Endothelial cell of umbilical vein (primary cell): Measurements from ENCODE around the gene PIK3C2G. TPM values are rescaled to one million over a fixed set of nuclear protein-coding genes. Genes with fewer than 3 reads are reported as not detected.
A peak's percentile ranks its signal among the peaks of the same experiment; 100 is the strongest.
"Not testable (repeated sequence)": the region's sequence is repeated elsewhere in the genome, so short reads cannot be mapped to it uniquely, and the experiment has no call there.

Experiments used
- BruUV-seq: library from RNA; stranded (reverse); fragments of 400-500 nt; replicated peaks from 2 replicates; lab custom pipeline; 2021; lab: Mats Ljungman, UMichigan
- CTCF ChIA-PET: fragments of 300-600, 350-600 bp; sonication (Branson Sonifier 250); formaldehyde crosslinking; loops from one replicate; lab custom pipeline; 2021; ENCODE audit warnings: antibody characterized with exemption, inconsistent platforms; lab: Charles Lee
- POLR2A ChIA-PET: fragments of 300-600, 350-600 bp; sonication (Branson Sonifier 250); formaldehyde crosslinking; loops from one replicate; lab custom pipeline; 2021; ENCODE audit warnings: antibody characterized with exemption, inconsistent platforms; lab: Charles Lee
- DNase-seq: peaks from one replicate; pipeline ENCODE4 v3.0.0-alpha.2; 2011; ENCODE audit warnings: low read depth, low spot score
- FAIRE-seq: peaks from 2 replicates; lab custom pipeline; 2011; peaks lifted over from hg19 to GRCh38; lab: Jason Lieb, UNC
- H2AFZ ChIP-seq: 2 replicates; pipeline ENCODE4 v1.6.0; 2012; ENCODE audit warnings: low read depth, low read length, control low read depth, inconsistent platforms
- H3K27ac ChIP-seq: 2 replicates; pipeline ENCODE4 v1.5.1; 2011; ENCODE audit warnings: low read depth, mild to moderate bottlenecking, control low read depth, low read length, moderate library complexity; ENCODE audit not compliant: insufficient read depth
- H3K27me3 ChIP-seq, 2 experiments: 2 replicates each; pipeline versions ENCODE4 v1.6.0 to v1.6.1; 2011; ENCODE audit warnings: low read length in 2 of 2, mixed read lengths in 1 of 2; ENCODE audit not compliant: control insufficient read depth in 2 of 2, insufficient read depth in 2 of 2
- H3K36me3 ChIP-seq, 2 experiments: 2 replicates in 1 of 2; 3 replicates in 1 of 2; pipeline ENCODE4 v1.5.1; 2011; ENCODE audit warnings: low read length in 2 of 2, mild to moderate bottlenecking in 1 of 2, moderate library complexity in 1 of 2; ENCODE audit not compliant: control insufficient read depth in 2 of 2, insufficient read depth in 2 of 2; ENCODE audit errors: extremely low read depth in 1 of 2
- H3K4me1 ChIP-seq: 3 replicates; pipeline ENCODE4 v1.5.1; 2011; ENCODE audit warnings: mild to moderate bottlenecking, low read length; ENCODE audit not compliant: control insufficient read depth, insufficient read depth; ENCODE audit errors: extremely low read depth
- H3K4me2 ChIP-seq: 2 replicates; pipeline ENCODE4 v1.6.1; 2011; ENCODE audit warnings: low read length, control low read depth, mixed read lengths; ENCODE audit not compliant: insufficient read depth
- H3K4me3 ChIP-seq, 3 experiments: fragments of 200-600 bp in 1 of 3; sonication (generic), shearing (Covaris generic) in 1 of 3; replicated peaks in 1 of 3; 2 replicates each; pipeline ENCODE4 v1.5.1; 2011 to 2016; ENCODE audit warnings: control low read depth in 3 of 3, low read length in 3 of 3, mild to moderate bottlenecking in 2 of 3, inconsistent platforms in 1 of 3, low read depth in 1 of 3, moderate library complexity in 1 of 3; ENCODE audit not compliant: insufficient read depth in 1 of 3
- H3K79me2 ChIP-seq: 2 replicates; pipeline ENCODE4 v1.6.0; 2012; ENCODE audit warnings: low read length, inconsistent platforms; ENCODE audit not compliant: control insufficient read depth, insufficient read depth
- H3K9ac ChIP-seq: replicated peaks from 2 replicates; pipeline ENCODE3; 2011; ENCODE audit warnings: low read length, control low read depth; ENCODE audit not compliant: insufficient read depth; ENCODE audit errors: extremely low read depth
- H3K9me1 ChIP-seq: replicated peaks from 3 replicates; pipeline ENCODE4 v1.6.0; 2011; ENCODE audit warnings: mild to moderate bottlenecking, low read length; ENCODE audit not compliant: control insufficient read depth, insufficient read depth; ENCODE audit errors: extremely low read depth
- H3K9me3 ChIP-seq: replicated peaks from 2 replicates; pipeline ENCODE4 v1.5.1; 2012; ENCODE audit warnings: low read length, inconsistent platforms; ENCODE audit not compliant: control insufficient read depth, insufficient read depth
- H4K20me1 ChIP-seq: replicated peaks from 2 replicates; pipeline ENCODE3; 2011; ENCODE audit warnings: mild to moderate bottlenecking, low read length; ENCODE audit not compliant: control insufficient read depth, insufficient read depth; ENCODE audit errors: extremely low read depth
- CTCF ChIP-seq, 2 donors: IDR thresholded peaks; 1 replicate in 1 of 2; 2 replicates in 1 of 2; pipeline ENCODE4 v1.5.1; 2011; ENCODE audit warnings: low read length in 2 of 2, mild to moderate bottlenecking in 2 of 2, moderate library complexity in 2 of 2, control low read depth in 1 of 2, inconsistent platforms in 1 of 2, low read depth in 1 of 2; ENCODE audit not compliant: insufficient read depth in 1 of 2; ENCODE audit errors: extremely low read depth in 1 of 2
- EZH2 ChIP-seq: IDR thresholded peaks from 2 replicates; pipeline ENCODE4 v1.6.1; 2012; ENCODE audit warnings: borderline replicate concordance, low read depth, mild to moderate bottlenecking, moderate library complexity, low read length, inconsistent platforms; ENCODE audit not compliant: severe bottlenecking
- FOS ChIP-seq: IDR thresholded peaks from 2 replicates; pipeline ENCODE4 v1.6.1; 2011; ENCODE audit warnings: mild to moderate bottlenecking, low read length, moderate library complexity, borderline replicate concordance; ENCODE audit not compliant: insufficient read depth
- GATA2 ChIP-seq: IDR thresholded peaks from 2 replicates; pipeline ENCODE4 v1.7.0; 2011; ENCODE audit warnings: low read depth, mild to moderate bottlenecking, moderate library complexity, mixed read lengths, low read length; ENCODE audit not compliant: insufficient read length, insufficient read depth
- JUN ChIP-seq: IDR thresholded peaks from 2 replicates; pipeline ENCODE4 v1.6.1; 2011; ENCODE audit warnings: borderline replicate concordance, low read depth; ENCODE audit not compliant: insufficient read length, insufficient read depth
- MAX ChIP-seq: IDR thresholded peaks from 2 replicates; pipeline ENCODE4 v1.6.1; 2011; ENCODE audit not compliant: insufficient read depth, insufficient read length
- MYC ChIP-seq: IDR thresholded peaks from one replicate; pipeline ENCODE4 v1.6.1; 2011; ENCODE audit warnings: mild to moderate bottlenecking, low read depth, low read length
- POLR2A ChIP-seq: IDR thresholded peaks from 2 replicates; pipeline ENCODE4 v1.6.1; 2012; ENCODE audit warnings: low read depth, mild to moderate bottlenecking, control low read depth, low read length
- POLR2AphosphoS5 ChIP-seq: IDR thresholded peaks from 2 replicates; pipeline ENCODE4 v1.6.1; 2012; ENCODE audit warnings: low read depth, mild to moderate bottlenecking, control low read depth, low read length, moderate library complexity; ENCODE audit not compliant: insufficient read depth
- dilution Hi-C: fragments of 300-500 bp; cut with MboI; formaldehyde crosslinking; loops from one replicate; pipeline ENCODE4 v1.15.0; 2019; ENCODE audit warnings: low sequenced_read_pairs; ENCODE audit not compliant: extremely low pct_ligation_motif_present
- intact Hi-C: fragments of 100-400 bp; cut with micrococcal nuclease; formaldehyde crosslinking; loops from one replicate; pipeline ENCODE4 v1.10.0; 2022
- polyA plus RNA-seq, 4 experiments: library from polyadenylated mRNA; depleted of rRNA in 3 of 4; stranded (reverse) in 3 of 4; unstranded in 1 of 4; fragments of >200 nt; gene quantifications; 2 replicates each; pipeline versions ENCODE4 v1.2.1 to v1.2.3, GENCODE V29; 2011 to 2012; ENCODE audit warnings: missing spikeins in 1 of 4
- total RNA-seq: library from RNA; stranded (reverse); gene quantifications from 2 replicates; pipeline ENCODE4 v1.2.3, GENCODE V29; 2021

The PIK3C2G gene
- total and polyA plus RNA-seq, 2 donors (not counting 3 experiments of a cell fraction or from before 2014, with no cell fraction given), result not detected

- FAIRE-seq (no peak), DNase-seq (peak; percentile 21)
- ChIA-PET POLR2A (no interaction called here), CTCF (no interaction called here)
- Histone ChIP-seq H2AFZ (no peak overlapping the region), H3K36me3 (no peaks in the 10 kb centered on the region), H4K20me1 (no peaks in the 10 kb centered on the region), H3K27ac (no peak overlapping the region), H3K79me2 (no peaks in the 10 kb centered on the region), H3K4me2 (no peak overlapping the region), H3K9me3 (no peaks in the 10 kb centered on the region), H3K9me1 (no peaks in the 10 kb centered on the region), H3K9ac (no peak overlapping the region), H3K4me1 (no peaks in the 10 kb centered on the region), H3K27me3 (no peaks in the 10 kb centered on the region), H3K4me3 (no peak overlapping the region)
- BruUV-seq, result no TSS peak
- dilution Hi-C loops (no loop called here), intact Hi-C loops (no loop called here)
- TF ChIP-seq JUN (no peak), GATA2 (no peak), FOS (no peak), EZH2 (no peak), CTCF (IDR thresholded peaks at IDR 0.05; ENCODE audit: extremely low read depth in 1 of 2, insufficient read depth in 1 of 2, low read depth in 1 of 2, low read length in 2 of 2) (no peak), POLR2A (no peak), POLR2AphosphoS5 (no peak), MYC (no peak), MAX (no peak)
Measured at GRCh38 chr12:18496156-18496555, 234.8 kb downstream of the PIK3C2G start.

- H3K4me3 ChIP-seq, H3K9me1 ChIP-seq, H3K9ac ChIP-seq, FAIRE-seq, BruUV-seq, H3K9me3 ChIP-seq, POLR2A ChIA-PET, H3K4me2 ChIP-seq, DNase-seq, H3K27me3 ChIP-seq, H3K79me2 ChIP-seq, H2AFZ ChIP-seq, H3K36me3 ChIP-seq, dilution Hi-C loops, intact Hi-C loops, H3K4me1 ChIP-seq, H3K27ac ChIP-seq, CTCF ChIA-PET, H4K20me1 ChIP-seq: not testable (repeated sequence)
Measured at GRCh38 chr12:18500160-18500574, 238.8 kb downstream of the PIK3C2G start.

GRCh38 chr12:18500736-18501135 lies 239.4 kb downstream of the PIK3C2G start:
- H3K4me2 ChIP-seq, FAIRE-seq, intact Hi-C loops, H3K9me3 ChIP-seq, H3K9ac ChIP-seq, H4K20me1 ChIP-seq, CTCF ChIA-PET, POLR2A ChIA-PET, H3K36me3 ChIP-seq, H3K27me3 ChIP-seq, H3K27ac ChIP-seq, BruUV-seq, DNase-seq, H3K4me1 ChIP-seq, H3K79me2 ChIP-seq, dilution Hi-C loops, H2AFZ ChIP-seq, H3K4me3 ChIP-seq, H3K9me1 ChIP-seq: not testable (repeated sequence)
